GM18870 (cell line): ENCODE results near the gene ASXL2.
"Not testable (repeated sequence)": the region's sequence is repeated elsewhere in the genome, so short reads cannot be mapped to it uniquely, and the experiment has no call there.

Experiments
- ATAC-seq: cut with Tn5 transposase; IDR thresholded peaks from one replicate; pipeline ENCODE4 v1.9.1; 2021; ENCODE audit warnings: moderate library complexity; ENCODE audit not compliant: unreplicated experiment

ASXL2 gene

GRCh38 chr2:25894135-25894830 is 16.0 kb upstream of the ASXL2 start:
- ATAC-seq, result no peak

- no peak for ATAC-seq
These were observed 13.4 kb upstream of the ASXL2 start for GRCh38 chr2:25891672-25892071.

GRCh38 chr2:25887624-25888242 is 9.4 kb upstream of the ASXL2 start:
- no peak for ATAC-seq

GRCh38 chr2:25885933-25886332 is 7.6 kb upstream of the ASXL2 start:
- no peak for ATAC-seq

GRCh38 chr2:25881764-25882163 is 3.5 kb upstream of the ASXL2 start:
- no peak for ATAC-seq

- ATAC-seq, result no peak
These were observed 945 bp upstream of the ASXL2 start for GRCh38 chr2:25879133-25879730.

- ATAC-seq, result peak; percentile 66
These were observed 591 bp downstream of the ASXL2 start for GRCh38 chr2:25877431-25878360.

GRCh38 chr2:25872134-25872533 is 6.2 kb downstream of the ASXL2 start:
- ATAC-seq, result no peak

- ATAC-seq, result no peak
These were observed 10.8 kb downstream of the ASXL2 start for GRCh38 chr2:25867396-25868003.

GRCh38 chr2:25856377-25856776 is 21.9 kb downstream of the ASXL2 start:
- no peak for ATAC-seq

GRCh38 chr2:25855065-25855464 is 23.2 kb downstream of the ASXL2 start:
- ATAC-seq, result no peak

GRCh38 chr2:25854613-25855012 is 23.7 kb downstream of the ASXL2 start:
- ATAC-seq, result no peak

- no peak for ATAC-seq
These were observed 25.1 kb downstream of the ASXL2 start for GRCh38 chr2:25853038-25853638.

- ATAC-seq, result peak; percentile 84
These were observed 26.4 kb downstream of the ASXL2 start for GRCh38 chr2:25851740-25852503.

- ATAC-seq, result not testable (repeated sequence)
These were observed 27.9 kb downstream of the ASXL2 start for GRCh38 chr2:25850400-25850799.

- ATAC-seq, result not testable (repeated sequence)
These were observed 28.9 kb downstream of the ASXL2 start for GRCh38 chr2:25849350-25849749.

- no peak for ATAC-seq
These were observed 32.3 kb downstream of the ASXL2 start for GRCh38 chr2:25845843-25846505.

GRCh38 chr2:25844089-25844488 is 34.2 kb downstream of the ASXL2 start:
- ATAC-seq, result no peak

- no peak for ATAC-seq
These were observed 36.1 kb downstream of the ASXL2 start for GRCh38 chr2:25842155-25842554.
